SK-N-SH (cell line): ENCODE data around the gene OBP2B.

Source experiments
- FOSL2 ChIP-seq: IDR thresholded peaks from 2 replicates; pipeline ENCODE4 v1.4.0; 2012; ENCODE audit warnings: low read depth, mild to moderate bottlenecking, moderate library complexity, borderline replicate concordance
- JUND ChIP-seq: IDR thresholded peaks from 2 replicates; pipeline ENCODE4 v1.4.0; 2012
- POLR2AphosphoS5 ChIP-seq: IDR thresholded peaks from 2 replicates; pipeline ENCODE4 v1.6.1; 2012; ENCODE audit warnings: low read depth, low read length
- RCOR1 ChIP-seq: fragments of 150-350 bp; IDR thresholded peaks from 2 replicates; pipeline ENCODE4 v1.6.1; 2017; ENCODE audit warnings: antibody characterized with exemption, low read length
- SMC3 ChIP-seq: IDR thresholded peaks from 2 replicates; pipeline ENCODE4 v1.6.1; 2012; ENCODE audit warnings: low read depth, low read length, improper control_type of control experiment
- TF ChIP-seq, protein P1 (sequence below): fragments of 200-600 bp; sonication (generic); IDR thresholded peaks from 2 replicates; pipeline ENCODE4 v1.6.1; 2017; ENCODE audit warnings: antibody characterized with exemption, mild to moderate bottlenecking, moderate library complexity

DNA sequence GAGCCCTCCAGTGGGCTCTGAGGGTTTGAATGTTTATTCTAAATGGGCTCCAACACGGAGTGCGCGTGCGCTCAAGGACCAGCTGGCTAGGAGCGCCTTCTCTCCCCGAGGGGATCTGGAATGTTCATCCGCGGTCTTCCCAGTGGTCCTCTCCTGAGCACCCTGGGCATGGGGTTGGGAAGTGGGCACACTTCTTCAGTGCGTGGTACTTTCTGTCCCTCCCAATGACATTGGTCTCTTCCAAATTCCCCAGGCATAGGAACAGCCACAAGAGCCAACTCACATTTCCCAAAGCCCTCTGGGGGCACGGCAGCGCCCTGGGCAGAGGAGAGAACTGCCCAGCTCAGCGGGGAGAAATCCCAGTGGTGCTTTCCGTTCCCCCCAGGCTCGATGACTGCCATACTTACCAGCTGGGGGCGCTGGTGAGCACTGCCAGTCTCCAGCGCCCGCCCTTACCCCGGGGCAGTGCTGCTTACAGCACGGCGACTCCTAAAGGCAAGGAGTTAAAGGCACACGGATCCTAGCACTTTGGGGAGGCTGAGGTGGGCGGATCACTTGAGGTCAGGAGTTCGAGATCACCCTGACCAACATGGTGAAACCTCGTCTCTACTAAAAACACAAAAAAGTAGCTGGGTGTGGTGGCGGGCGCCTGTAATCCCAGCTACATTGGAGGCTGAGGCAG lies 29.9 kb upstream of the OBP2B start:
- TF ChIP-seq, protein P1, sequence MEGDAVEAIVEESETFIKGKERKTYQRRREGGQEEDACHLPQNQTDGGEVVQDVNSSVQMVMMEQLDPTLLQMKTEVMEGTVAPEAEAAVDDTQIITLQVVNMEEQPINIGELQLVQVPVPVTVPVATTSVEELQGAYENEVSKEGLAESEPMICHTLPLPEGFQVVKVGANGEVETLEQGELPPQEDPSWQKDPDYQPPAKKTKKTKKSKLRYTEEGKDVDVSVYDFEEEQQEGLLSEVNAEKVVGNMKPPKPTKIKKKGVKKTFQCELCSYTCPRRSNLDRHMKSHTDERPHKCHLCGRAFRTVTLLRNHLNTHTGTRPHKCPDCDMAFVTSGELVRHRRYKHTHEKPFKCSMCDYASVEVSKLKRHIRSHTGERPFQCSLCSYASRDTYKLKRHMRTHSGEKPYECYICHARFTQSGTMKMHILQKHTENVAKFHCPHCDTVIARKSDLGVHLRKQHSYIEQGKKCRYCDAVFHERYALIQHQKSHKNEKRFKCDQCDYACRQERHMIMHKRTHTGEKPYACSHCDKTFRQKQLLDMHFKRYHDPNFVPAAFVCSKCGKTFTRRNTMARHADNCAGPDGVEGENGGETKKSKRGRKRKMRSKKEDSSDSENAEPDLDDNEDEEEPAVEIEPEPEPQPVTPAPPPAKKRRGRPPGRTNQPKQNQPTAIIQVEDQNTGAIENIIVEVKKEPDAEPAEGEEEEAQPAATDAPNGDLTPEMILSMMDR: peak; percentile 47
- TF ChIP-seq SMC3 (no peak), RCOR1 (no peak), JUND (no peak), POLR2AphosphoS5 (no peak), FOSL2 (no peak)
